A673 (cell line): Measurements from ENCODE around the gene GPC6. TPM values are rescaled to one million over a fixed set of nuclear protein-coding genes. Genes with fewer than 3 reads are reported as not detected.

Source experiments
- BruUV-seq: library from RNA; stranded (reverse); fragments of 400-500 nt; replicated peaks from 2 replicates; lab custom pipeline; 2021; lab: Mats Ljungman, UMichigan
- CTCF ChIA-PET: fragments of 300-600 bp; sonication (Branson Sonifier 250); formaldehyde crosslinking; loops from one replicate; lab custom pipeline; 2022; ENCODE audit warnings: antibody characterized with exemption; lab: Charles Lee
- POLR2A ChIA-PET: fragments of 300-600 bp; sonication (Branson Sonifier 250); formaldehyde crosslinking; loops from one replicate; lab custom pipeline; 2022; ENCODE audit warnings: antibody characterized with exemption; ENCODE audit not compliant: low non-redundant PET; lab: Charles Lee
- DNase-seq: peaks from one replicate; pipeline ENCODE4 v3.0.0-alpha.2; 2015; ENCODE audit warnings: low spot score
- H3K27ac ChIP-seq: fragments of 200-600 bp; sonication (generic); 2 replicates; pipeline ENCODE4 v1.5.1; 2016; ENCODE audit warnings: mixed run types, low read depth, mild to moderate bottlenecking, mixed read lengths, antibody characterized with exemption, low read length; ENCODE audit not compliant: poor library complexity, severe bottlenecking
- H3K27me3 ChIP-seq: fragments of 200-600 bp; sonication (generic); replicated peaks from 2 replicates; pipeline ENCODE4 v1.6.1; 2017; ENCODE audit warnings: mixed run types, low read depth, mild to moderate bottlenecking, mixed read lengths, antibody characterized with exemption, low read length; ENCODE audit not compliant: insufficient read depth, poor library complexity
- H3K36me3 ChIP-seq: fragments of 200-600 bp; sonication (generic); 2 replicates; pipeline ENCODE4 v1.6.1; 2016; ENCODE audit warnings: mixed run types, mild to moderate bottlenecking, mixed read lengths, antibody characterized with exemption, low read length; ENCODE audit not compliant: insufficient read depth, poor library complexity, severe bottlenecking
- H3K4me1 ChIP-seq: fragments of 200-600 bp; sonication (generic); 2 replicates; pipeline ENCODE4 v1.6.1; 2017; ENCODE audit warnings: mixed run types, mild to moderate bottlenecking, mixed read lengths, antibody characterized with exemption, low read length; ENCODE audit not compliant: insufficient read depth, poor library complexity, severe bottlenecking
- H3K4me3 ChIP-seq: fragments of 200-600 bp; sonication (generic); 2 replicates; pipeline ENCODE4 v1.5.1; 2016; ENCODE audit warnings: low read depth, mixed run types, mild to moderate bottlenecking, mixed read lengths, low read length; ENCODE audit not compliant: poor library complexity, severe bottlenecking
- H3K9me3 ChIP-seq: fragments of 200-600 bp; sonication (generic); 2 replicates; pipeline ENCODE4 v1.6.1; 2016; ENCODE audit warnings: mixed run types, low read depth, mild to moderate bottlenecking, mixed read lengths, antibody characterized with exemption, low read length; ENCODE audit not compliant: poor library complexity, severe bottlenecking
- CTCF ChIP-seq: fragments of 300-800, 200-600 bp; sonication (generic); conservative IDR thresholded peaks from 2 replicates; pipeline ENCODE4 v1.5.1; 2017; ENCODE audit warnings: low read depth, mild to moderate bottlenecking, antibody characterized with exemption, low read length, moderate library complexity, mixed read lengths
- EZH2 ChIP-seq: fragments of 200-600 bp; sonication (generic); IDR thresholded peaks from 2 replicates; pipeline ENCODE4 v1.6.1; 2017; ENCODE audit warnings: borderline replicate concordance, low read depth, mild to moderate bottlenecking, mixed read lengths, antibody characterized with exemption, low read length; ENCODE audit not compliant: poor library complexity, severe bottlenecking
- intact Hi-C: fragments of 100-400 bp; cut with micrococcal nuclease; formaldehyde crosslinking; loops from one replicate; pipeline ENCODE4 v1.10.0; 2022; ENCODE audit not compliant: unreplicated experiment
- total RNA-seq: library from RNA; stranded (reverse); gene quantifications from 2 replicates; pipeline ENCODE4 v1.2.3, GENCODE V29; 2021

GPC6 gene
- total RNA-seq, 1 experiment from 2014 or later: 23.3 TPM

- peak; percentile 68 for DNase-seq
- no peaks in the 10 kb centered on the region for H3K9me3 ChIP-seq
- ChIA-PET POLR2A (interaction anchor here (0.5 kb wide), 1 partner anchor 262 kb away, joined by 4 read pairs; no protein-coding TSS in a partner anchor), CTCF (no interaction called here)
- no peak for TF ChIP-seq CTCF
- no peak overlapping the region for H3K4me3 ChIP-seq
- no peaks in the 10 kb centered on the region for H3K36me3 ChIP-seq
- H3K27ac ChIP-seq: no peak overlapping the region
- intact Hi-C loops: no loop called here
- H3K4me1 ChIP-seq: peaks cover 10% of the 10 kb centered on the region
- no peaks in the 10 kb centered on the region for H3K27me3 ChIP-seq
- BruUV-seq: no TSS peak
Measured at GRCh38 chr13:93861818-93862217, 635.2 kb downstream of the GPC6 start.

GRCh38 chr13:93862259-93862658, 635.7 kb downstream of the GPC6 start:
- H3K27ac ChIP-seq: no peak overlapping the region
- no TSS peak for BruUV-seq
- H3K4me3 ChIP-seq: no peak overlapping the region
- TF ChIP-seq EZH2: no peak
- no peak for TF ChIP-seq CTCF
- H3K4me1 ChIP-seq: peaks cover 10% of the 10 kb centered on the region
- no peak for DNase-seq
- H3K36me3 ChIP-seq: no peaks in the 10 kb centered on the region
- H3K9me3 ChIP-seq: no peaks in the 10 kb centered on the region
- intact Hi-C loops: no loop called here
- no peaks in the 10 kb centered on the region for H3K27me3 ChIP-seq
- ChIA-PET CTCF (no interaction called here), POLR2A (interaction anchor here (0.5 kb wide), 1 partner anchor 263 kb away, joined by 4 read pairs; no protein-coding TSS in a partner anchor)

- intact Hi-C loops: no loop called here
- no TSS peak for BruUV-seq
Measured at GRCh38 chr13:93865235-93865634, 638.6 kb downstream of the GPC6 start.

More at GRCh38 chr13:93865235-93865634, 638.6 kb downstream of the GPC6 start:
- POLR2A ChIA-PET: no interaction called here
- TF ChIP-seq CTCF (no peak), EZH2 (no peak)
- Histone ChIP-seq H3K9me3 (no peaks in the 10 kb centered on the region), H3K27ac (no peak overlapping the region), H3K27me3 (no peaks in the 10 kb centered on the region), H3K4me3 (no peak overlapping the region), H3K4me1 (peaks cover 10% of the 10 kb centered on the region), H3K36me3 (no peaks in the 10 kb centered on the region)
- DNase-seq: no peak
- CTCF ChIA-PET: no interaction called here
